ENCODE data around the gene ARSI. TPM values are rescaled to one million over a fixed set of nuclear protein-coding genes. Genes with fewer than 3 reads are reported as not detected.

ARSI gene
- total and polyA plus RNA-seq, 2 donors (not counting 3 experiments of a cell fraction or from before 2014, with no cell fraction given) = 0.17 to 0.20 TPM

DNA sequence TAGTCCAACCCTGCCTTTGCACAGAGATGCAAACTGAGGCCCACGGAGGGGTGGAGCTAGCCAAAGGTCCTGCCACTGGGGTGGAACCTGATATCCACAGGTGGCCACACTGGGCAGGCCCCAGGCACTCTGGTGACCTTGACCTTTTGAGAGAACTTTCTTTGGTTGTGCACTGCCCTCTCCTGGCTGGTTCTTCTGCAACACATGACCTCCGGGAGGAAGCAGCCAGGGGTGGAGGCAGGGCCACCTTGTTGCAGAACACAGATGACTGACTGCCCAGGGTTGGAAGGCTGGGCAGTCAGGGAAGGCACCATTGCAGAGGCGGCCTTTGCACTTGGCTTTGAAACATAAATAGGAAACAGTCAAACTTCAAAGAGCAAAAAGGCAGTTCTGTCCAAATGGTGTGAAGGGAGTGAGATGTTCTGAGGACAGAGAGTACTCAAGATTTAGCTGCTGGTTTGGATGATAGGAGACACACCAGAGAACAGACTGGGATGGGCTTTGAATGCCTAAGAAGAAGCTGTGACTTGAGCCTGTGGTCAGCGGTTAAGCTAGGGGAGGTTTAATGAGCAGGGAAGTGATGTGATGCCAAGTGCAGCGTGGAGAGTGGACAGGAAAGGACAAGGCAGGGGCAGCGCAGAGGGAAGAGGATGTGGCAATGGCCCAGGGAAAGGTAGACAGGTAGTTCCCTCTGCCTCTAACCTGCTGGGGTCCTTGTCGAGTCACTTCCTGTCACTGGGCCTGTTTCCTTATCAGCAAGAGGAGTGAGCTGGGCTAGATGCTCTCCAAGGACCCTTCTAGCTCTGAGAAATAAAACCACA lies 48.0 kb upstream of the ARSI start:
- Histone ChIP-seq H4K20me1 (replicated peaks; ENCODE audit: control insufficient read depth, extremely low read depth, insufficient read depth, low read length) (no peaks in the 10 kb centered on the region), H3K79me2 (ENCODE audit: control insufficient read depth, insufficient read depth, low read length) (no peaks in the 10 kb centered on the region), H3K4me1 (ENCODE audit: control insufficient read depth, extremely low read depth, insufficient read depth, low read length) (no peaks in the 10 kb centered on the region), H3K4me3 (replicated peaks in 1 of 3; ENCODE audit: insufficient read depth in 1 of 3, low read depth in 1 of 3, low read length in 3 of 3) (no peak overlapping the region), H2AFZ (ENCODE audit: low read depth, low read length) (no peak overlapping the region), H3K36me3 (ENCODE audit: control insufficient read depth in 2 of 2, extremely low read depth in 1 of 2, insufficient read depth in 2 of 2, low read length in 2 of 2) (no peaks in the 10 kb centered on the region), H3K9me1 (replicated peaks; ENCODE audit: control insufficient read depth, extremely low read depth, insufficient read depth, low read length) (no peaks in the 10 kb centered on the region), H3K9ac (replicated peaks; ENCODE audit: extremely low read depth, insufficient read depth, low read length) (no peak overlapping the region), H3K27ac (ENCODE audit: insufficient read depth, low read depth, low read length) (no peak overlapping the region), H3K27me3 (ENCODE audit: control insufficient read depth in 2 of 2, insufficient read depth in 2 of 2, low read length in 2 of 2) (no peaks in the 10 kb centered on the region), H3K4me2 (ENCODE audit: insufficient read depth, low read length) (no peak overlapping the region), H3K9me3 (replicated peaks; ENCODE audit: control insufficient read depth, insufficient read depth, low read length) (no peaks in the 10 kb centered on the region)
- no peak for TF ChIP-seq JUN (IDR thresholded peaks at IDR 0.05; ENCODE audit: borderline replicate concordance, insufficient read depth, insufficient read length, low read depth)
- TF ChIP-seq, protein P1, sequence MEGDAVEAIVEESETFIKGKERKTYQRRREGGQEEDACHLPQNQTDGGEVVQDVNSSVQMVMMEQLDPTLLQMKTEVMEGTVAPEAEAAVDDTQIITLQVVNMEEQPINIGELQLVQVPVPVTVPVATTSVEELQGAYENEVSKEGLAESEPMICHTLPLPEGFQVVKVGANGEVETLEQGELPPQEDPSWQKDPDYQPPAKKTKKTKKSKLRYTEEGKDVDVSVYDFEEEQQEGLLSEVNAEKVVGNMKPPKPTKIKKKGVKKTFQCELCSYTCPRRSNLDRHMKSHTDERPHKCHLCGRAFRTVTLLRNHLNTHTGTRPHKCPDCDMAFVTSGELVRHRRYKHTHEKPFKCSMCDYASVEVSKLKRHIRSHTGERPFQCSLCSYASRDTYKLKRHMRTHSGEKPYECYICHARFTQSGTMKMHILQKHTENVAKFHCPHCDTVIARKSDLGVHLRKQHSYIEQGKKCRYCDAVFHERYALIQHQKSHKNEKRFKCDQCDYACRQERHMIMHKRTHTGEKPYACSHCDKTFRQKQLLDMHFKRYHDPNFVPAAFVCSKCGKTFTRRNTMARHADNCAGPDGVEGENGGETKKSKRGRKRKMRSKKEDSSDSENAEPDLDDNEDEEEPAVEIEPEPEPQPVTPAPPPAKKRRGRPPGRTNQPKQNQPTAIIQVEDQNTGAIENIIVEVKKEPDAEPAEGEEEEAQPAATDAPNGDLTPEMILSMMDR (IDR thresholded peaks at IDR 0.05; ENCODE audit: extremely low read depth in 1 of 2, insufficient read depth in 1 of 2, low read depth in 1 of 2, low read length in 2 of 2) = peak; percentile 51 to 56
- no peak for TF ChIP-seq MYC (IDR thresholded peaks at IDR 0.05; ENCODE audit: low read depth, low read length)
- TF ChIP-seq, protein P2, sequence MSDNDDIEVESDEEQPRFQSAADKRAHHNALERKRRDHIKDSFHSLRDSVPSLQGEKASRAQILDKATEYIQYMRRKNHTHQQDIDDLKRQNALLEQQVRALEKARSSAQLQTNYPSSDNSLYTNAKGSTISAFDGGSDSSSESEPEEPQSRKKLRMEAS (IDR thresholded peaks at IDR 0.05; ENCODE audit: insufficient read depth, insufficient read length) = no peak
- FAIRE-seq = peak; percentile 81
- POLR2A ChIA-PET = no interaction called here
- no TSS peak for BruUV-seq (replicated peaks)
- intact Hi-C loops (cut with micrococcal nuclease) (loop anchor here (1.0 kb wide), 5 partner anchors 78 to 220 kb away; no protein-coding TSS in a partner anchor), dilution Hi-C loops (cut with MboI; ENCODE audit: extremely low pct_ligation_motif_present, low sequenced_read_pairs) (no loop called here)
- CTCF ChIA-PET = interaction anchor here (0.9 to 3.8 kb wide), 26 partner anchors 8 to 517 kb away, joined by 3 to 25 read pairs (median 4); partner anchors contain the start of gene CAMK2A
- DNase-seq (ENCODE audit: low read depth, low spot score) = peak; percentile 49

Data from endothelial cell of umbilical vein (primary cell).